ENCODE measurements around the gene PTPRD.

Gene PTPRD

GRCh38 chr9:8778356-8778755 is 1834.4 kb downstream of the PTPRD start:
- TF ChIP-seq CTCF (IDR thresholded peaks at IDR 0.05; ENCODE audit: extremely low read depth, missing control alignments), result no peak
- no peak for DNase-seq (ENCODE audit: low spot score)

GRCh38 chr9:8772302-8772701 is 1840.5 kb downstream of the PTPRD start:
- no peak for DNase-seq (ENCODE audit: low spot score)
- no peak for TF ChIP-seq CTCF (IDR thresholded peaks at IDR 0.05; ENCODE audit: extremely low read depth, missing control alignments)

GRCh38 chr9:8769153-8769552 is 1843.6 kb downstream of the PTPRD start:
- TF ChIP-seq CTCF (IDR thresholded peaks at IDR 0.05; ENCODE audit: extremely low read depth, missing control alignments), result no peak
- no peak for DNase-seq (ENCODE audit: low spot score)

GRCh38 chr9:8766096-8766495 is 1846.7 kb downstream of the PTPRD start:
- no peak for DNase-seq (ENCODE audit: low spot score)
- TF ChIP-seq CTCF (IDR thresholded peaks at IDR 0.05; ENCODE audit: extremely low read depth, missing control alignments), result no peak

GRCh38 chr9:8764051-8764450 is 1848.8 kb downstream of the PTPRD start:
- no peak for DNase-seq (ENCODE audit: low spot score)

GRCh38 chr9:8762479-8763085 is 1850.2 kb downstream of the PTPRD start:
- DNase-seq (ENCODE audit: low spot score), result no peak

More at GRCh38 chr9:8764051-8764450, 1848.8 kb downstream of the PTPRD start:
- TF ChIP-seq CTCF (IDR thresholded peaks at IDR 0.05; ENCODE audit: extremely low read depth, missing control alignments), result no peak

More at GRCh38 chr9:8762479-8763085, 1850.2 kb downstream of the PTPRD start:
- TF ChIP-seq CTCF (IDR thresholded peaks at IDR 0.05; ENCODE audit: extremely low read depth, missing control alignments), result no peak

All from GM20000 (cell line).